NCI-H774 (cell line): Measurements from ENCODE around the gene SETD3.

Experiments
- DNase-seq: peaks from one replicate; lab custom pipeline; 2025; lab: John Stamatoyannopoulos, UW

The SETD3 gene

GRCh38 chr14:99516871-99517642 is 36.4 kb upstream of the SETD3 start:
- no peak for DNase-seq

GRCh38 chr14:99516156-99516870 is 35.7 kb upstream of the SETD3 start:
- no peak for DNase-seq

GRCh38 chr14:99515301-99516155 is 34.9 kb upstream of the SETD3 start:
- no peak for DNase-seq

GRCh38 chr14:99514552-99515300 is 34.1 kb upstream of the SETD3 start:
- DNase-seq = no peak

- DNase-seq = no peak
Measured at GRCh38 chr14:99513946-99514551, 33.4 kb upstream of the SETD3 start.

- no peak for DNase-seq
Measured at GRCh38 chr14:99513183-99513694, 32.6 kb upstream of the SETD3 start.

- no peak for DNase-seq
Measured at GRCh38 chr14:99512571-99513182, 32.0 kb upstream of the SETD3 start.

- no peak for DNase-seq
Measured at GRCh38 chr14:99512110-99512449, 31.4 kb upstream of the SETD3 start.

- DNase-seq = no peak
Measured at GRCh38 chr14:99511421-99512109, 30.9 kb upstream of the SETD3 start.

- DNase-seq = no peak
Measured at GRCh38 chr14:99510556-99511139, 30.0 kb upstream of the SETD3 start.

- no peak for DNase-seq
Measured at GRCh38 chr14:99509871-99510555, 29.4 kb upstream of the SETD3 start.

GRCh38 chr14:99508896-99509629 is 28.4 kb upstream of the SETD3 start:
- DNase-seq = no peak

GRCh38 chr14:99507860-99508640 is 27.4 kb upstream of the SETD3 start:
- DNase-seq = no peak

- DNase-seq = no peak
Measured at GRCh38 chr14:99506276-99506675, 25.6 kb upstream of the SETD3 start.

GRCh38 chr14:99505089-99505488 is 24.4 kb upstream of the SETD3 start:
- DNase-seq = no peak

- DNase-seq = no peak
Measured at GRCh38 chr14:99503848-99504453, 23.3 kb upstream of the SETD3 start.

- no peak for DNase-seq
Measured at GRCh38 chr14:99502989-99503421, 22.3 kb upstream of the SETD3 start.
